NB4 (cell line): Measurements from ENCODE around the gene CEP55.

Experiments
- MYC ChIP-seq: IDR thresholded peaks from 2 replicates; pipeline ENCODE4 v1.6.1; 2011; ENCODE audit warnings: low read depth, low read length
- POLR2A ChIP-seq: IDR thresholded peaks from 2 replicates; pipeline ENCODE4 v1.6.1; 2011; ENCODE audit warnings: mild to moderate bottlenecking; ENCODE audit not compliant: insufficient read length; ENCODE audit errors: extremely low read depth
- TF ChIP-seq, protein P1 (sequence below): IDR thresholded peaks from one replicate; pipeline ENCODE4 v1.5.1; 2012; ENCODE audit warnings: low read depth, low read length
- TF ChIP-seq, protein P2 (sequence below): IDR thresholded peaks from 2 replicates; pipeline ENCODE4 v1.6.1; 2011; ENCODE audit warnings: low read depth, low read length

GRCh38 chr10:93576888-93577287 is 80.5 kb downstream of the CEP55 start:
- TF ChIP-seq POLR2A, result no peak
- TF ChIP-seq, protein P1, sequence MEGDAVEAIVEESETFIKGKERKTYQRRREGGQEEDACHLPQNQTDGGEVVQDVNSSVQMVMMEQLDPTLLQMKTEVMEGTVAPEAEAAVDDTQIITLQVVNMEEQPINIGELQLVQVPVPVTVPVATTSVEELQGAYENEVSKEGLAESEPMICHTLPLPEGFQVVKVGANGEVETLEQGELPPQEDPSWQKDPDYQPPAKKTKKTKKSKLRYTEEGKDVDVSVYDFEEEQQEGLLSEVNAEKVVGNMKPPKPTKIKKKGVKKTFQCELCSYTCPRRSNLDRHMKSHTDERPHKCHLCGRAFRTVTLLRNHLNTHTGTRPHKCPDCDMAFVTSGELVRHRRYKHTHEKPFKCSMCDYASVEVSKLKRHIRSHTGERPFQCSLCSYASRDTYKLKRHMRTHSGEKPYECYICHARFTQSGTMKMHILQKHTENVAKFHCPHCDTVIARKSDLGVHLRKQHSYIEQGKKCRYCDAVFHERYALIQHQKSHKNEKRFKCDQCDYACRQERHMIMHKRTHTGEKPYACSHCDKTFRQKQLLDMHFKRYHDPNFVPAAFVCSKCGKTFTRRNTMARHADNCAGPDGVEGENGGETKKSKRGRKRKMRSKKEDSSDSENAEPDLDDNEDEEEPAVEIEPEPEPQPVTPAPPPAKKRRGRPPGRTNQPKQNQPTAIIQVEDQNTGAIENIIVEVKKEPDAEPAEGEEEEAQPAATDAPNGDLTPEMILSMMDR, result no peak
- no peak for TF ChIP-seq MYC
- TF ChIP-seq, protein P2, sequence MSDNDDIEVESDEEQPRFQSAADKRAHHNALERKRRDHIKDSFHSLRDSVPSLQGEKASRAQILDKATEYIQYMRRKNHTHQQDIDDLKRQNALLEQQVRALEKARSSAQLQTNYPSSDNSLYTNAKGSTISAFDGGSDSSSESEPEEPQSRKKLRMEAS, result no peak
